Colonic mucosa (tissue), 4 donors: ENCODE data around the gene MFAP4. TPM values are rescaled to one million over a fixed set of nuclear protein-coding genes. Genes with fewer than 3 reads are reported as not detected.

ENCODE experiments used
- DNase-seq: peaks from one replicate; pipeline ENCODE4 v3.0.0-alpha.2; 2020
- H3K27ac ChIP-seq: fragments of 200-600 bp; one replicate; pipeline ENCODE4 v1.8.0; 2021
- H3K27me3 ChIP-seq: fragments of 200-600 bp; one replicate; pipeline ENCODE4 v1.8.0; 2021
- H3K36me3 ChIP-seq: fragments of 200-600 bp; one replicate; pipeline ENCODE4 v1.8.0; 2021
- H3K4me1 ChIP-seq: fragments of 200-600 bp; one replicate; pipeline ENCODE4 v1.8.0; 2021; ENCODE audit warnings: mild to moderate bottlenecking
- H3K4me3 ChIP-seq: fragments of 200-600 bp; one replicate; pipeline ENCODE4 v1.8.0; 2021
- H3K9ac ChIP-seq, 2 donors: one replicate each; pipeline ENCODE4 v1.7.0; 2013; ENCODE audit warnings: control low read depth in 2 of 2, low read depth in 2 of 2, low read length in 2 of 2
- H3K9me3 ChIP-seq: fragments of 200-600 bp; one replicate; pipeline ENCODE4 v1.8.0; 2021
- intact Hi-C: fragments of 100-400 bp; cut with DNase I; formaldehyde crosslinking; loops from one replicate; pipeline ENCODE4 v1.14.1; 2022
- total RNA-seq, 2 donors: library from RNA; stranded (reverse); fragmentation: NEBNext Ultra II Directional in 1 of 2; extraction: Animal tissue kit (Norgen Biotek cat#: 25700) in 1 of 2; gene quantifications; one replicate each; pipeline ENCODE4 v1.2.1, GENCODE V29; 2021
- TF ChIP-seq, protein P1 (sequence below): fragments of 200-600 bp; IDR thresholded peaks from one replicate; pipeline ENCODE4 v1.8.0; 2022; ENCODE audit warnings: antibody characterized with exemption, mild to moderate bottlenecking
- donor health status: healthy.
- donor health status: DM: no; HTN: no; CAD: no.
- donor health status: DM: no; HTN: no; CAD: no.

MFAP4 gene
- total RNA-seq, 2 donors from 2014 or later: 22.2 to 56.0 TPM

DNA sequence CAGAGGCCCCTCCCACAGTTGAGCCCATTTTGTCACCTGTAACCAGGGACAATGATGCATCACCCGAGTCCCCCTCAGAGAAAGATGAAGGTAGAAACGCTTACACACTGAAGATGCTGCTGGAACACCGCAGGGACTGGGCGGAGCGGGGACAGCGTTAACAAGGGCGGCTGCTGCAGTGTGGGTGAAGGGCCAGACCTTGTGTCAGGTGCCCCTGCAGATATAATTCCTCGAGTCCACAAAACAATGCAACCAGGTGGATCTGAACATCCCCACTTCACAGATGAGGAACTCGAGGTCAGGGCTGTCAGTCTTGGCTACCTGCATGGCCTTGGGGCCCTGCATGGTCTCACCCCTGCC, 15.0 kb downstream of the MFAP4 start:
- DNase-seq: no peak
- Histone ChIP-seq H3K9ac (no peak overlapping the region), H3K27me3 (no peaks in the 10 kb centered on the region), H3K9me3 (no peaks in the 10 kb centered on the region), H3K36me3 (no peaks in the 10 kb centered on the region), H3K27ac (no peak overlapping the region), H3K4me1 (peaks cover 3% of the 10 kb centered on the region), H3K4me3 (no peak overlapping the region)
- TF ChIP-seq, protein P1, sequence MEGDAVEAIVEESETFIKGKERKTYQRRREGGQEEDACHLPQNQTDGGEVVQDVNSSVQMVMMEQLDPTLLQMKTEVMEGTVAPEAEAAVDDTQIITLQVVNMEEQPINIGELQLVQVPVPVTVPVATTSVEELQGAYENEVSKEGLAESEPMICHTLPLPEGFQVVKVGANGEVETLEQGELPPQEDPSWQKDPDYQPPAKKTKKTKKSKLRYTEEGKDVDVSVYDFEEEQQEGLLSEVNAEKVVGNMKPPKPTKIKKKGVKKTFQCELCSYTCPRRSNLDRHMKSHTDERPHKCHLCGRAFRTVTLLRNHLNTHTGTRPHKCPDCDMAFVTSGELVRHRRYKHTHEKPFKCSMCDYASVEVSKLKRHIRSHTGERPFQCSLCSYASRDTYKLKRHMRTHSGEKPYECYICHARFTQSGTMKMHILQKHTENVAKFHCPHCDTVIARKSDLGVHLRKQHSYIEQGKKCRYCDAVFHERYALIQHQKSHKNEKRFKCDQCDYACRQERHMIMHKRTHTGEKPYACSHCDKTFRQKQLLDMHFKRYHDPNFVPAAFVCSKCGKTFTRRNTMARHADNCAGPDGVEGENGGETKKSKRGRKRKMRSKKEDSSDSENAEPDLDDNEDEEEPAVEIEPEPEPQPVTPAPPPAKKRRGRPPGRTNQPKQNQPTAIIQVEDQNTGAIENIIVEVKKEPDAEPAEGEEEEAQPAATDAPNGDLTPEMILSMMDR: no peak
- intact Hi-C loops: no loop called here

GRCh38 chr17:19371259-19372010, 15.6 kb downstream of the MFAP4 start:
- H3K27ac ChIP-seq: no peak overlapping the region
- TF ChIP-seq, protein P1: no peak
- no peaks in the 10 kb centered on the region for H3K4me1 ChIP-seq
- no peak overlapping the region for H3K4me3 ChIP-seq
- no peaks in the 10 kb centered on the region for H3K36me3 ChIP-seq
- DNase-seq: no peak
- no peak overlapping the region for H3K9ac ChIP-seq
- intact Hi-C loops: no loop called here
- H3K9me3 ChIP-seq: no peaks in the 10 kb centered on the region
- H3K27me3 ChIP-seq: no peaks in the 10 kb centered on the region

DNA sequence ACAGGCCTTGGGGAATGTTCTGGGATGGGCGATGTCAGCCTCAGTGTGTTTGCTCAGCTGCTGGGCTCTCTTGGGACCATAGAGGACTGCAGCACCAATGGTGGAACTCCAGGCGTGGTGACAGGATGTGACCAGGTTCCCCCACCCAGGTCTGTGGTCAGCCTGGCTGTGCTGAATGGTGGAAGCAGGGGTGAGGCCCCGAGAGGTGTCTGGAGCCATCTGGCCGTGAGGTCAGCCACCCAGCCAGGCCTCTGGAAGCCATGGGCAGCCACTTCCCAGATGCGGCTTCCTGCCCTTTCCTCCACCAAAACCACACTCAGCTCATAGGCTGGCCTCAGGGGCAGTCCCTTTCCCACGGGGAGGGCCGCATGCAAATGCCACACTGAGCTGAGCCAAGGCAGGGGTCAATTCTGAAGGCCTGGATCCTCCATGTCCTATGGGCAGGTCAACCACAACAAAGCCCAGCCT, 16.5 kb downstream of the MFAP4 start:
- intact Hi-C loops: no loop called here
- no peak for DNase-seq
- no peak overlapping the region for H3K4me3 ChIP-seq
- no peak overlapping the region for H3K9ac ChIP-seq
- H3K36me3 ChIP-seq: no peaks in the 10 kb centered on the region
- no peaks in the 10 kb centered on the region for H3K27me3 ChIP-seq
- H3K27ac ChIP-seq: no peak overlapping the region
- no peaks in the 10 kb centered on the region for H3K9me3 ChIP-seq
- TF ChIP-seq, protein P1: no peak
- H3K4me1 ChIP-seq: no peaks in the 10 kb centered on the region

- H3K4me1 ChIP-seq: no peaks in the 10 kb centered on the region
- DNase-seq: peak; percentile 59
- H3K27ac ChIP-seq: no peak overlapping the region
- no peak overlapping the region for H3K4me3 ChIP-seq
- TF ChIP-seq, protein P1: no peak
- intact Hi-C loops: loop anchor here (10.0 kb wide), 1 partner anchor 395 kb away; no protein-coding TSS in a partner anchor
- no peaks in the 10 kb centered on the region for H3K9me3 ChIP-seq
- no peaks in the 10 kb centered on the region for H3K36me3 ChIP-seq
- H3K27me3 ChIP-seq: no peaks in the 10 kb centered on the region
- no peak overlapping the region for H3K9ac ChIP-seq
Observed at GRCh38 chr17:19369846-19370492, 17.0 kb downstream of the MFAP4 start.

- peak; percentile 66 for DNase-seq
- no peak overlapping the region for H3K27ac ChIP-seq
- intact Hi-C loops: loop anchor here (10.0 kb wide), 1 partner anchor 396 kb away; no protein-coding TSS in a partner anchor
Observed at GRCh38 chr17:19369107-19369778, 17.7 kb downstream of the MFAP4 start.

More at GRCh38 chr17:19369107-19369778, 17.7 kb downstream of the MFAP4 start:
- Histone ChIP-seq H3K9ac (no peak overlapping the region), H3K27me3 (no peaks in the 10 kb centered on the region), H3K9me3 (no peaks in the 10 kb centered on the region), H3K4me3 (no peak overlapping the region), H3K4me1 (no peaks in the 10 kb centered on the region), H3K36me3 (no peaks in the 10 kb centered on the region)
- TF ChIP-seq, protein P1: no peak
